K562 (cell line): ENCODE results near the gene TFPI.

Source experiments
- BHLHE40 ChIP-seq: IDR thresholded peaks from 2 replicates; pipeline ENCODE4 v1.6.1; 2011; ENCODE audit warnings: low read length, improper control_type of control experiment
- EZH2 ChIP-seq: IDR thresholded peaks from 2 replicates; pipeline ENCODE4 v1.6.1; 2012; ENCODE audit warnings: low read depth, mild to moderate bottlenecking, inconsistent platforms, low read length, borderline replicate concordance
- FOSL1 ChIP-seq: fragments of 200-800 bp; sonication (Bioruptor generic); conservative IDR thresholded peaks from 2 replicates; pipeline ENCODE4 v1.6.1; 2016; ENCODE audit warnings: missing genetic modification characterization, missing compliant biosample characterization
- GABPA ChIP-seq: fragments of 200-800 bp; sonication (Bioruptor generic); conservative IDR thresholded peaks from 2 replicates; pipeline ENCODE4 v1.6.1; 2016; ENCODE audit warnings: low read depth, missing genetic modification characterization, missing compliant biosample characterization
- MXI1 ChIP-seq: IDR thresholded peaks from 2 replicates; pipeline ENCODE4 v1.6.1; 2011; ENCODE audit warnings: low read depth, mild to moderate bottlenecking, improper control_type of control experiment, low read length
- POLR2A ChIP-seq: fragments of 450-650 bp; conservative IDR thresholded peaks from 2 replicates; pipeline ENCODE4 v1.6.1; 2016
- TCF7L2 ChIP-seq: fragments of 150-350 bp; IDR thresholded peaks from 2 replicates; pipeline ENCODE4 v1.6.1; 2016; ENCODE audit warnings: low read depth, mild to moderate bottlenecking, low read length, moderate library complexity
- USF2 ChIP-seq: sonication (generic); formaldehyde crosslinking; IDR thresholded peaks from 2 replicates; pipeline ENCODE4 v1.5.0; 2020; ENCODE audit warnings: missing genetic modification reagents
- ZBTB33 ChIP-seq: sonication (generic); formaldehyde crosslinking; IDR thresholded peaks from 2 replicates; pipeline ENCODE4 v1.8.1; 2023; ENCODE audit warnings: mild to moderate bottlenecking, missing genetic modification reagents
- ZFP36 ChIP-seq: fragments of 150-350 bp; IDR thresholded peaks from 2 replicates; pipeline ENCODE4 v1.6.1; 2018; ENCODE audit warnings: low read length, low read depth; ENCODE audit not compliant: partially characterized antibody
- ZKSCAN1 ChIP-seq: fragments of 150-350 bp; IDR thresholded peaks from 2 replicates; pipeline ENCODE4 v1.6.1; 2016; ENCODE audit warnings: low read depth, low read length
- ZNF511 ChIP-seq: sonication (generic); formaldehyde crosslinking; IDR thresholded peaks from 2 replicates; pipeline ENCODE4 v1.8.0; 2022; ENCODE audit warnings: mild to moderate bottlenecking, missing genetic modification reagents

DNA sequence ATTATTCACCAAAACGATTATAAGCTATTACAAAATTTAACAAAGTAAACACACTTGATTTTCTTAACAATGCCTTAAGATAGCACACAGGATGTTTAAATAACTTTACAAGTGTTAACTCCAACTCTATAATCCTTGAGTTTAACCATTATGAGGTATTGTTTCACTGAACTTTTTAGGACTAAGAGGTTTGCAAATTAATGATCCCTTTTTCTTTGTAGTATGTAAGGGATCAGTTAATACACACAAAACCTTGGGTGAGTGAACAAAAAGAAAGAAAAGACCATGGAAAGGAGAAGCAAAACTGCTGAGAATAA, 21.5 kb upstream of the TFPI start:
- TF ChIP-seq ZBTB33 (CRISPR knock-in tag) (no peak), ZKSCAN1 (no peak), ZFP36 (no peak), FOSL1 (no peak), EZH2 (no peak), MXI1 (no peak), ZNF511 (no peak), GABPA (tag) (no peak), TCF7L2 (no peak), USF2 (CRISPR knock-in tag) (no peak), BHLHE40 (no peak), POLR2A (no peak)
